Epithelial cell of esophagus (primary cell): Measurements from ENCODE around the gene CP.
A peak's percentile ranks its signal among the peaks of the same experiment; 100 is the strongest.
"Not testable (repeated sequence)": the region's sequence is repeated elsewhere in the genome, so short reads cannot be mapped to it uniquely, and the experiment has no call there.

Experiments used
- DNase-seq: peaks from one replicate; pipeline ENCODE4 v3.0.0; 2010; ENCODE audit warnings: low read depth
- H3K4me3 ChIP-seq: 2 replicates; pipeline ENCODE4 v1.5.1; 2011; ENCODE audit warnings: mild to moderate bottlenecking, low read length, control low read depth
- TF ChIP-seq, protein P1 (sequence below): IDR thresholded peaks from 2 replicates; pipeline ENCODE4 v1.5.1; 2011; ENCODE audit warnings: low read depth, mild to moderate bottlenecking, low read length, control low read depth, inconsistent platforms; ENCODE audit not compliant: insufficient read depth; ENCODE audit errors: missing control alignments

Gene CP

DNA sequence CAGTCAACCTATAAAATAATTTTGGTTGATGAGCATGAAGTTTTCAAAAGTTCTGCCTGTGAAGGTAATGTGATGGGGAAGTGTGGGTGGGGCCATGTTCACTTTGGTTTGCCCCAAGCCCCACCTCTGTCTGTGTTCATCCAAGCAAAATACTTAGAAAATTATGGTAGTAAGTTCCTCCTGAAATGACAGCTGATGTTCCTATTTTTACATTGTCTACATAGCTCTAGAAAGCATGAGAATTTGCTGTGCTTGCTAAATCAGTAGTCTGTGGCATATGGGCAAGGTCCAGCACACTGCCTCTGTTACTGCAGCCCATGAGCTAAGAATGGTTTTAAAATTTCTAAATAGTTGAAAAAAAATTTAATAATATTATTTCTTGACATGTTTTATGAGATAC lies 21.9 kb upstream of the CP start:
- no peak for DNase-seq
- TF ChIP-seq, protein P1, sequence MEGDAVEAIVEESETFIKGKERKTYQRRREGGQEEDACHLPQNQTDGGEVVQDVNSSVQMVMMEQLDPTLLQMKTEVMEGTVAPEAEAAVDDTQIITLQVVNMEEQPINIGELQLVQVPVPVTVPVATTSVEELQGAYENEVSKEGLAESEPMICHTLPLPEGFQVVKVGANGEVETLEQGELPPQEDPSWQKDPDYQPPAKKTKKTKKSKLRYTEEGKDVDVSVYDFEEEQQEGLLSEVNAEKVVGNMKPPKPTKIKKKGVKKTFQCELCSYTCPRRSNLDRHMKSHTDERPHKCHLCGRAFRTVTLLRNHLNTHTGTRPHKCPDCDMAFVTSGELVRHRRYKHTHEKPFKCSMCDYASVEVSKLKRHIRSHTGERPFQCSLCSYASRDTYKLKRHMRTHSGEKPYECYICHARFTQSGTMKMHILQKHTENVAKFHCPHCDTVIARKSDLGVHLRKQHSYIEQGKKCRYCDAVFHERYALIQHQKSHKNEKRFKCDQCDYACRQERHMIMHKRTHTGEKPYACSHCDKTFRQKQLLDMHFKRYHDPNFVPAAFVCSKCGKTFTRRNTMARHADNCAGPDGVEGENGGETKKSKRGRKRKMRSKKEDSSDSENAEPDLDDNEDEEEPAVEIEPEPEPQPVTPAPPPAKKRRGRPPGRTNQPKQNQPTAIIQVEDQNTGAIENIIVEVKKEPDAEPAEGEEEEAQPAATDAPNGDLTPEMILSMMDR = no peak
- H3K4me3 ChIP-seq = no peak overlapping the region

GRCh38 chr3:149239357-149239936 lies 17.8 kb upstream of the CP start:
- no peak overlapping the region for H3K4me3 ChIP-seq
- no peak for DNase-seq
- TF ChIP-seq, protein P1 = no peak

DNA sequence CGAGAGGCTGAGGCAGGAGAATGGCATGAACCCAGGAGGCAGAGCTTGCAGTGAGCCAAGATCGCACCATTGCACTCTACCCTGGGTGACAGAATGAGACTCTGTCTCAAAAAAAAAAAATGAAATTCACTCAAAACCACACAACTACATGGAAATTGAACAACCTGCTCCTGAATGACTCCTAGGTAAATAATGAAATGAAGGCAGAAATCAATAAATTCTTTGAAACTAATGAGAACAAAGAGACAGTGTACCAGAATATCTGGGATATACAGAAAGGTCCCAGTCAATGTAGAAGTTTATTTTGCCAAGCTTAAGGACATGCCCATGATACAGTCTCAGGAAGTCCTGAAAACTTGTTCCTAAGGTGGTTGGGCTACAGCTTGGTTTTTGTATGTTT lies 16.6 kb upstream of the CP start:
- DNase-seq, H3K4me3 ChIP-seq: not testable (repeated sequence)

- DNase-seq = no peak
- TF ChIP-seq, protein P1 = no peak
- H3K4me3 ChIP-seq = no peak overlapping the region
Measured at GRCh38 chr3:149235599-149236424, 14.2 kb upstream of the CP start.

GRCh38 chr3:149234671-149235245 lies 13.1 kb upstream of the CP start:
- H3K4me3 ChIP-seq = no peak overlapping the region
- TF ChIP-seq, protein P1 = no peak
- peak; percentile 20 for DNase-seq

- TF ChIP-seq, protein P1 = no peak
- H3K4me3 ChIP-seq = no peak overlapping the region
- DNase-seq = no peak
Measured at GRCh38 chr3:149233323-149233722, 11.7 kb upstream of the CP start.

- DNase-seq = no peak
- TF ChIP-seq, protein P1 = no peak
- H3K4me3 ChIP-seq = no peak overlapping the region
Measured at GRCh38 chr3:149231871-149232270, 10.2 kb upstream of the CP start.
